ENCODE results near the gene CLDN10. TPM values are rescaled to one million over a fixed set of nuclear protein-coding genes. Genes with fewer than 3 reads are reported as not detected.

The CLDN10 gene
- total RNA-seq, 1 donor from 2014 or later = not detected

DNA sequence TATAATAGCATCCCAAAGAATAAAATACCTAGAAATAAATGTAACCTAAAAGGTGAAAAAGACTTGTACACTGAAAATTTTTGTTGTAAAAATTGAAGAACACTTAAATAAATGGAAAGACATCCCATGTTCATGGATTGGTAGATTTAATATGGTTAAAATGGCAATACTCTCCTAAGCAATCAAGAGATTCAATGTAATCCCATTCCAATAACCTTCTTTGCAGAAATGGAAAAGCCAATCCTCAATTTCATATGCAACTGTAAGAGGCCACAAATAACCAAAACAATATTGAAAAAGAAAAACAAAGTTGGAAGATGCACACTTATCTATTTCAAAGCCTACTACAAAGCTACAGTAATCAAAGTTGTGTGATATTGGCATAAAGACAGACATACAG, 74.2 kb downstream of the CLDN10 start:
- Mint-ChIP-seq H3K27ac (ENCODE audit: unreplicated experiment) (peak overlapping the region; percentile 79), H3K9me3 (ENCODE audit: unreplicated experiment) (peaks cover 9% of the 10 kb centered on the region), H3K4me1 (ENCODE audit: unreplicated experiment) (peaks cover 20% of the 10 kb centered on the region), H3K4me3 (ENCODE audit: unreplicated experiment) (no peak overlapping the region), H3K36me3 (ENCODE audit: unreplicated experiment) (peaks cover 84% of the 10 kb centered on the region), H3K27me3 (ENCODE audit: unreplicated experiment) (no peaks in the 10 kb centered on the region)
- TF ChIP-seq, protein P1, sequence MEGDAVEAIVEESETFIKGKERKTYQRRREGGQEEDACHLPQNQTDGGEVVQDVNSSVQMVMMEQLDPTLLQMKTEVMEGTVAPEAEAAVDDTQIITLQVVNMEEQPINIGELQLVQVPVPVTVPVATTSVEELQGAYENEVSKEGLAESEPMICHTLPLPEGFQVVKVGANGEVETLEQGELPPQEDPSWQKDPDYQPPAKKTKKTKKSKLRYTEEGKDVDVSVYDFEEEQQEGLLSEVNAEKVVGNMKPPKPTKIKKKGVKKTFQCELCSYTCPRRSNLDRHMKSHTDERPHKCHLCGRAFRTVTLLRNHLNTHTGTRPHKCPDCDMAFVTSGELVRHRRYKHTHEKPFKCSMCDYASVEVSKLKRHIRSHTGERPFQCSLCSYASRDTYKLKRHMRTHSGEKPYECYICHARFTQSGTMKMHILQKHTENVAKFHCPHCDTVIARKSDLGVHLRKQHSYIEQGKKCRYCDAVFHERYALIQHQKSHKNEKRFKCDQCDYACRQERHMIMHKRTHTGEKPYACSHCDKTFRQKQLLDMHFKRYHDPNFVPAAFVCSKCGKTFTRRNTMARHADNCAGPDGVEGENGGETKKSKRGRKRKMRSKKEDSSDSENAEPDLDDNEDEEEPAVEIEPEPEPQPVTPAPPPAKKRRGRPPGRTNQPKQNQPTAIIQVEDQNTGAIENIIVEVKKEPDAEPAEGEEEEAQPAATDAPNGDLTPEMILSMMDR (IDR thresholded peaks at IDR 0.05) = no peak
- no peak for DNase-seq (ENCODE audit: extremely low spot score, unreplicated experiment)

DNA sequence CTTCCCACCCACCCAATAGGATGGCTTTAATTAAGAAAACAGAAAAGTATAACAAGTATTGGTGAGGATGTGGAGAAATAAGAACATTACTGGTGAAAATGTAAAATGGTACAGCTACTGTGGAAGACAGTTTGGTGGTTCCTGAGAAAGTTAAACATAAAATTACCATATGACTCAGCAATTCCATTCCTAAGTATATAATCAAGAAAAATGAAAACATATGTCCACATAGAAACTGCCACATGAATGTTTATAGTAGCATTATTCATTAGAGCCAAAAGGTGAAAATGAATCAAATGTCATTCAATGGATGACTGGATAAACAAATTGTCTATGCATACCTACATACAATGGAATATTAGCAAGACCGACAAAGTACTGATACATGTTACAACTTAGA, 75.1 kb downstream of the CLDN10 start:
- Mint-ChIP-seq H3K27me3 (ENCODE audit: unreplicated experiment) (no peaks in the 10 kb centered on the region), H3K27ac (ENCODE audit: unreplicated experiment) (peak overlapping the region; percentile 79), H3K9me3 (ENCODE audit: unreplicated experiment) (peaks cover 9% of the 10 kb centered on the region), H3K4me3 (ENCODE audit: unreplicated experiment) (no peak overlapping the region), H3K4me1 (ENCODE audit: unreplicated experiment) (peaks cover 20% of the 10 kb centered on the region), H3K36me3 (ENCODE audit: unreplicated experiment) (peaks cover 85% of the 10 kb centered on the region)
- no peak for DNase-seq (ENCODE audit: extremely low spot score, unreplicated experiment)
- TF ChIP-seq, protein P1 (IDR thresholded peaks at IDR 0.05) = no peak

DNA sequence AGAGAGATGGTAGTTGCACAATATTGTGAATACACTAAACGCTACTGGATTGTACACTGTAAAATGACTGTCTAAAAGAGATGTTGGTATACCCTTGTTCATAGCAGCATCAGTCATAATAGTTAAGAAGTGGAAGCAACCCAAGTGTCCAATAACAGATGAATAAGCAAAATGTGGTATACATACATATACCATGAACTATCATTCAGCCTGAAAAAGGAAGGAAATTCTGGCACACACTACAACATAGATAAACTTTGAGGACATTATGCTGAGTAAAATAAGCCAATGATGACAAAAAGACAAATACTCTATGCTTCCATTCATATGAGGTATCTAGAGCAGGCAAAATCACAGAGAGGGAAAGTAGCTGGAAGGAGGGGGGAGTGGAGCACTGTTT, 76.0 kb downstream of the CLDN10 start:
- H3K4me3 Mint-ChIP-seq (ENCODE audit: unreplicated experiment) = no peak overlapping the region
- H3K27ac Mint-ChIP-seq (ENCODE audit: unreplicated experiment) = peak overlapping the region; percentile 79
- TF ChIP-seq, protein P1 (IDR thresholded peaks at IDR 0.05) = no peak
- H3K9me3 Mint-ChIP-seq (ENCODE audit: unreplicated experiment) = peaks cover 9% of the 10 kb centered on the region
- H3K27me3 Mint-ChIP-seq (ENCODE audit: unreplicated experiment) = no peaks in the 10 kb centered on the region
- H3K4me1 Mint-ChIP-seq (ENCODE audit: unreplicated experiment) = peaks cover 20% of the 10 kb centered on the region
- peaks cover 87% of the 10 kb centered on the region for H3K36me3 Mint-ChIP-seq (ENCODE audit: unreplicated experiment)
- no peak for DNase-seq (ENCODE audit: extremely low spot score, unreplicated experiment)

DNA sequence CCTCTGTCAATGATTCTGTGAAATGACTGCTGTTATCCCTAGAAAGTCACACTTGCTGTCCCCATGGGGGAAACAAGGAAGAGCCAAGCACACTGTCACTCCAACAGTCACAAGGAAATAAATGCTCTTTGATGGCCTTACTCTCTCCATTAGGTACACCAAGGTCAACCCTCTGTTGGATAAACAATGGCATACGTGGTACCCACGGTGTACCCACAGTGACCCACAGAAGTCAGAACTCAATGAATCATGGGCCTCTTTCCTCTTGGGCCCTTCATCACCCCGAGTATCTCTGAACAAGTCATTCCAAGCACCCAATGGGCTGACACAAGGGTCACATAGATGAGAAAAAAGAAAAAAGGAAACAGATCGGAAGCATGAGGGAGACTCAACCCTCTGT, 76.6 kb downstream of the CLDN10 start:
- TF ChIP-seq, protein P1 (IDR thresholded peaks at IDR 0.05) = no peak
- no peak for DNase-seq (ENCODE audit: extremely low spot score, unreplicated experiment)
- peaks cover 9% of the 10 kb centered on the region for H3K9me3 Mint-ChIP-seq (ENCODE audit: unreplicated experiment)
- H3K27me3 Mint-ChIP-seq (ENCODE audit: unreplicated experiment) = no peaks in the 10 kb centered on the region
- peaks cover 20% of the 10 kb centered on the region for H3K4me1 Mint-ChIP-seq (ENCODE audit: unreplicated experiment)
- peaks cover 85% of the 10 kb centered on the region for H3K36me3 Mint-ChIP-seq (ENCODE audit: unreplicated experiment)
- peak overlapping the region; percentile 31 for H3K27ac Mint-ChIP-seq (ENCODE audit: unreplicated experiment)
- H3K4me3 Mint-ChIP-seq (ENCODE audit: unreplicated experiment) = no peak overlapping the region

Other genes starting within 250 kb of the CLDN10 start
- 45.0 and 50.8 TPM in 2 replicates for gene DZIP1, start 92.0 kb downstream of the CLDN10 start, total RNA-seq
- gene DNAJC3, start 124.4 kb downstream of the CLDN10 start, total RNA-seq = 45.9 and 47.8 TPM in 2 replicates